Measurements from ENCODE around the gene ADCY3. TPM values are rescaled to one million over a fixed set of nuclear protein-coding genes. Genes with fewer than 3 reads are reported as not detected.

ADCY3 gene
- total RNA-seq, 1 experiment from 2014 or later, result 50.3 TPM

DNA sequence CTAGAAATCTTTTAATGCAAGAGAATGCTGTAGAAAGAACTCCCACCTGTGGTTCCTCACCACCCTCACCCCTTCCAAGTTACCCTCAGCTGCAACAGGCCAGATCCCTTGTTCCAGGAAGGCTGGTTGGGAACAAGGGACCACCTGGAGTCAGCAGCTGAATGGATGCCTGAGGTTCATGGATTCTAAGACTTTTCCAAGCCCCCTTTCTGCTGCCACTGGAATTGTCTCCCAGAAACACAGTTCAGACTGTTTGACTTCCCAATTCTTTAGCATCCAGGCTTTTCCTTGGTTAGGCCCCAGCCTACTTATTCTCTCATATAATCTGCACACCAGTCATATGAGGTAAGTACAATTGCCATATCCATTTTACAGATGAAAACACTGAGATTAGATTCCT lies 8.0 kb upstream of the ADCY3 start:
- ChIA-PET POLR2A (no interaction called here), CTCF (interaction anchor here (0.6 kb wide), 1 partner anchor 159 kb away, joined by 3 read pairs; no protein-coding TSS in a partner anchor)
- intact Hi-C loops (cut with micrococcal nuclease), result no loop called here
- BruUV-seq (replicated peaks), result no TSS peak
- Mint-ChIP-seq H3K9me3 (ENCODE audit: unreplicated experiment) (no peaks in the 10 kb centered on the region), H3K27ac (ENCODE audit: low read depth, unreplicated experiment) (no peak overlapping the region), H3K27me3 (ENCODE audit: insufficient read depth, unreplicated experiment) (no peaks in the 10 kb centered on the region), H3K4me3 (ENCODE audit: unreplicated experiment) (no peak overlapping the region), H3K4me1 (ENCODE audit: insufficient read depth, unreplicated experiment) (peaks cover 10% of the 10 kb centered on the region), H3K36me3 (ENCODE audit: insufficient read depth, unreplicated experiment) (no peaks in the 10 kb centered on the region)
- no peak for TF ChIP-seq CTCF (IDR thresholded peaks at IDR 0.05; ENCODE audit: unreplicated experiment)
- DNase-seq (ENCODE audit: unreplicated experiment), result no peak

- H3K27ac Mint-ChIP-seq (ENCODE audit: low read depth, unreplicated experiment), result no peak overlapping the region
Measured at GRCh38 chr2:24926602-24927252, 6.7 kb upstream of the ADCY3 start.

GRCh38 chr2:24926220-24926601 lies 6.2 kb upstream of the ADCY3 start:
- DNase-seq (ENCODE audit: unreplicated experiment), result no peak
- intact Hi-C loops (cut with micrococcal nuclease), result no loop called here
- ChIA-PET POLR2A (interaction anchor here (0.9 kb wide), 1 partner anchor 19 kb away, joined by 3 read pairs; no protein-coding TSS in a partner anchor), CTCF (no interaction called here)
- H3K4me3 Mint-ChIP-seq (ENCODE audit: unreplicated experiment), result no peak overlapping the region
- no peak overlapping the region for H3K27ac Mint-ChIP-seq (ENCODE audit: low read depth, unreplicated experiment)
- no TSS peak for BruUV-seq (replicated peaks)
- TF ChIP-seq CTCF (IDR thresholded peaks at IDR 0.05; ENCODE audit: unreplicated experiment), result no peak
- H3K4me1 Mint-ChIP-seq (ENCODE audit: insufficient read depth, unreplicated experiment), result peaks cover 10% of the 10 kb centered on the region
- no peaks in the 10 kb centered on the region for H3K9me3 Mint-ChIP-seq (ENCODE audit: unreplicated experiment)
- H3K36me3 Mint-ChIP-seq (ENCODE audit: insufficient read depth, unreplicated experiment), result peaks cover 6% of the 10 kb centered on the region
- no peaks in the 10 kb centered on the region for H3K27me3 Mint-ChIP-seq (ENCODE audit: insufficient read depth, unreplicated experiment)

More at GRCh38 chr2:24926602-24927252, 6.7 kb upstream of the ADCY3 start:
- DNase-seq (ENCODE audit: unreplicated experiment), result no peak
- CTCF ChIA-PET, result no interaction called here
- no peak overlapping the region for H3K4me3 Mint-ChIP-seq (ENCODE audit: unreplicated experiment)
- no TSS peak for BruUV-seq (replicated peaks)
- TF ChIP-seq CTCF (IDR thresholded peaks at IDR 0.05; ENCODE audit: unreplicated experiment), result no peak
- H3K4me1 Mint-ChIP-seq (ENCODE audit: insufficient read depth, unreplicated experiment), result peaks cover 10% of the 10 kb centered on the region
- POLR2A ChIA-PET, result interaction anchor here (0.9 kb wide), 1 partner anchor 19 kb away, joined by 3 read pairs; no protein-coding TSS in a partner anchor
- peaks cover 6% of the 10 kb centered on the region for H3K36me3 Mint-ChIP-seq (ENCODE audit: insufficient read depth, unreplicated experiment)
- no peaks in the 10 kb centered on the region for H3K9me3 Mint-ChIP-seq (ENCODE audit: unreplicated experiment)
- intact Hi-C loops (cut with micrococcal nuclease), result no loop called here
- no peaks in the 10 kb centered on the region for H3K27me3 Mint-ChIP-seq (ENCODE audit: insufficient read depth, unreplicated experiment)

DNA sequence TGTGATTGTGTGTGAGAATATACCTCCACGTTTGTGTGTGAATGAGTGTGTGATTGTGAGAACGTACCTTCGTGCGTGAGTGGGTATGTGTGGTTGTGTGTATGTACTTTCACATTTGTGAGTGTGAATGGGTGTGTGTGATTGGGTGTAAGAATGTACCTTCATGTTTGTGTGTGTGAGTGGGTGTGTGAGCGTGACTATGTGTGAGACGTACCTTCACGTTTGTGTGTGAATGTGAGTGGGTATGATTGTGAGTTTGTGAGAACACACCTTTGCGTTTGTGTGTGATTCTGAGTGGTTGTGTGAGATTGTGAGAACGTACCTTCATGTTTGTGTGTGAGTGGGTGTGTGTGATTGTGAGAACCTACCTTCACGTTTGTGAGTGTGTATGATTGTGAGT lies 5.8 kb upstream of the ADCY3 start:
- intact Hi-C loops (cut with micrococcal nuclease), result no loop called here
- CTCF ChIA-PET, result no interaction called here
- POLR2A ChIA-PET, result interaction anchor here (0.9 kb wide), 1 partner anchor 20 kb away, joined by 3 read pairs; no protein-coding TSS in a partner anchor
- H3K36me3 Mint-ChIP-seq (ENCODE audit: insufficient read depth, unreplicated experiment), result peaks cover 6% of the 10 kb centered on the region
- no TSS peak for BruUV-seq (replicated peaks)
- H3K27ac Mint-ChIP-seq (ENCODE audit: low read depth, unreplicated experiment), result no peak overlapping the region
- TF ChIP-seq CTCF (IDR thresholded peaks at IDR 0.05; ENCODE audit: unreplicated experiment), result no peak
- no peaks in the 10 kb centered on the region for H3K27me3 Mint-ChIP-seq (ENCODE audit: insufficient read depth, unreplicated experiment)
- H3K4me1 Mint-ChIP-seq (ENCODE audit: insufficient read depth, unreplicated experiment), result peaks cover 6% of the 10 kb centered on the region
- H3K4me3 Mint-ChIP-seq (ENCODE audit: unreplicated experiment), result no peak overlapping the region
- no peak for DNase-seq (ENCODE audit: unreplicated experiment)
- H3K9me3 Mint-ChIP-seq (ENCODE audit: unreplicated experiment), result no peaks in the 10 kb centered on the region
